ENCODE results near the gene APCS.

DNA sequence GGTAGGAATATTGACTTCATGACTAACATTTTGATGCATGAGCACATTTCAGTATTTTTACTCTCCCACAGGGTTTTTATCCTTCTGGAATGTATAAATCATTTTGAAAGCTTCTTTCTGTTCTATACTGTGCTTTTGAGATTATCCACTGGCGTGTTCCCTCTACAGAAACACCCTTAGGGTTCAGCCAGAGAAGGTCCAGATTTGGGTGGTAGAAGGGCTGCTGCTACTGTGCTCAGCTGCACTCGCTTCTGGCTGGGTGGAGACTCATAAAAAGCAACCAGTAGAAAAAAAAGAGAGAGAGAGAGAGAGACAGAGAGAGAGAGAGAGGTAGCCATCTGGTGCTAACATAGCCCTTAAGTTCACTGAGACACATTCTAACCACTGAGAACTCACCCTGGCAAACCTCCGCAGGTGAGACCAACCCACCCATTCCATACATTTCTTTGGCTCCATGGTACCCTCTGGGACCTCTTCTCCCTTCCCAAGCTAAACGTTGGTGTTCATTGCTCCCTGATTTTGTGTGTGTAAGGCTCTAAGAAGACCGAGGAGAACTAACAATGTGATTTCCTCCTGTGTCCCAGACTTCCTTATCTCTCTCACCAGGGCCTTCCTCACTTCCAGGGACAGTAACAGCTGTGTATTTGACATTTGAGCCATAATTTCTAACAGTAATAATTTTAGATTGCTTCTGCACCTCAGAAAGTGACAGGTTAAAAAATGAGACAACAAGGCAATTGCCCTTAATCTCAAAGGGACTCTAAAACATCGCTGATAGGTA, 7.2 kb downstream of the APCS start:
- TF ChIP-seq, protein P1, sequence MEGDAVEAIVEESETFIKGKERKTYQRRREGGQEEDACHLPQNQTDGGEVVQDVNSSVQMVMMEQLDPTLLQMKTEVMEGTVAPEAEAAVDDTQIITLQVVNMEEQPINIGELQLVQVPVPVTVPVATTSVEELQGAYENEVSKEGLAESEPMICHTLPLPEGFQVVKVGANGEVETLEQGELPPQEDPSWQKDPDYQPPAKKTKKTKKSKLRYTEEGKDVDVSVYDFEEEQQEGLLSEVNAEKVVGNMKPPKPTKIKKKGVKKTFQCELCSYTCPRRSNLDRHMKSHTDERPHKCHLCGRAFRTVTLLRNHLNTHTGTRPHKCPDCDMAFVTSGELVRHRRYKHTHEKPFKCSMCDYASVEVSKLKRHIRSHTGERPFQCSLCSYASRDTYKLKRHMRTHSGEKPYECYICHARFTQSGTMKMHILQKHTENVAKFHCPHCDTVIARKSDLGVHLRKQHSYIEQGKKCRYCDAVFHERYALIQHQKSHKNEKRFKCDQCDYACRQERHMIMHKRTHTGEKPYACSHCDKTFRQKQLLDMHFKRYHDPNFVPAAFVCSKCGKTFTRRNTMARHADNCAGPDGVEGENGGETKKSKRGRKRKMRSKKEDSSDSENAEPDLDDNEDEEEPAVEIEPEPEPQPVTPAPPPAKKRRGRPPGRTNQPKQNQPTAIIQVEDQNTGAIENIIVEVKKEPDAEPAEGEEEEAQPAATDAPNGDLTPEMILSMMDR (conservative IDR thresholded peaks at IDR 0.05): no peak
- no peak for TF ChIP-seq EZH2 (IDR thresholded peaks at IDR 0.05; ENCODE audit: low read depth)

All from PC-9 (cell line).